PC-9 (cell line): ENCODE data around the gene MPND. TPM values are rescaled to one million over a fixed set of nuclear protein-coding genes. Genes with fewer than 3 reads are reported as not detected.

Source experiments
- BruUV-seq: library from RNA; stranded (reverse); fragments of 400-500 nt; replicated peaks from 2 replicates; lab custom pipeline; 2021; lab: Mats Ljungman, UMichigan
- CTCF ChIA-PET: fragments of 300-600 bp; sonication (Branson Sonifier 250); formaldehyde crosslinking; loops from one replicate; lab custom pipeline; 2022; ENCODE audit warnings: antibody characterized with exemption; lab: Charles Lee
- POLR2A ChIA-PET: fragments of 300-600 bp; sonication (Branson Sonifier 250); formaldehyde crosslinking; loops from one replicate; lab custom pipeline; 2022; ENCODE audit warnings: antibody characterized with exemption; ENCODE audit not compliant: unreplicated experiment; lab: Charles Lee
- DNase-seq, 2 experiments: peaks; one replicate each; pipeline versions ENCODE4 v3.0.0 to v3.0.0-alpha.2; 2015 to 2022; ENCODE audit warnings: mixed read lengths in 1 of 2
- H2AFZ ChIP-seq: fragments of 200-600 bp; sonication (generic); 2 replicates; pipeline ENCODE4 v1.8.1; 2017; ENCODE audit warnings: antibody characterized with exemption
- H3F3A ChIP-seq: fragments of 200-600 bp; sonication (generic); 2 replicates; pipeline ENCODE4 v1.8.1; 2017; ENCODE audit warnings: antibody characterized with exemption, mild to moderate bottlenecking, low read depth; ENCODE audit not compliant: insufficient read depth
- H3K27ac ChIP-seq: fragments of 200-600 bp; sonication (generic); 2 replicates; pipeline ENCODE4 v1.6.1; 2016; ENCODE audit warnings: mixed run types
- H3K27me3 ChIP-seq: fragments of 200-600 bp; sonication (generic); 2 replicates; pipeline ENCODE4 v1.6.1; 2016; ENCODE audit warnings: low read depth, mixed run types; ENCODE audit not compliant: insufficient read depth
- H3K36me3 ChIP-seq: fragments of 200-600 bp; sonication (generic); 2 replicates; pipeline ENCODE4 v1.6.1; 2016; ENCODE audit warnings: low read depth, mixed run types
- H3K4me1 ChIP-seq: fragments of 200-600 bp; sonication (generic); replicated peaks from 2 replicates; pipeline ENCODE4 v1.6.1; 2016; ENCODE audit warnings: mixed run types; ENCODE audit not compliant: insufficient read depth
- H3K4me2 ChIP-seq: fragments of 200-600 bp; sonication (generic); 2 replicates; pipeline ENCODE4 v1.6.1; 2017; ENCODE audit warnings: mixed run types
- H3K4me3 ChIP-seq: fragments of 200-600 bp; sonication (generic); 2 replicates; pipeline ENCODE4 v1.6.1; 2016; ENCODE audit warnings: mixed run types
- H3K79me2 ChIP-seq: fragments of 200-600 bp; sonication (generic); 2 replicates; pipeline ENCODE4 v1.6.1; 2017; ENCODE audit warnings: low read depth, mixed run types
- H3K9me2 ChIP-seq: fragments of 200-600 bp; sonication (generic); 2 replicates; pipeline ENCODE4 v1.8.1; 2017; ENCODE audit warnings: mild to moderate bottlenecking; ENCODE audit not compliant: insufficient read depth
- H3K9me3 ChIP-seq: fragments of 200-600 bp; sonication (generic); 2 replicates; pipeline ENCODE4 v1.8.1; 2016; ENCODE audit warnings: low read depth; ENCODE audit not compliant: insufficient read depth
- H4K20me1 ChIP-seq: fragments of 200-600 bp; sonication (generic); 2 replicates; pipeline ENCODE4 v1.8.1; 2017; ENCODE audit not compliant: insufficient read depth
- EZH2 ChIP-seq: fragments of 200-600 bp; sonication (generic); IDR thresholded peaks from 2 replicates; pipeline ENCODE4 v1.8.0; 2017; ENCODE audit warnings: antibody characterized with exemption, low read depth
- intact Hi-C: fragments of 100-400 bp; cut with micrococcal nuclease; formaldehyde crosslinking; loops from one replicate; pipeline ENCODE4 v1.10.0; 2022; ENCODE audit not compliant: unreplicated experiment
- total RNA-seq: library from RNA; stranded (reverse); gene quantifications from 2 replicates; pipeline ENCODE4 v1.2.3, GENCODE V29; 2021
- TF ChIP-seq, protein P1 (sequence below): fragments of 200-600 bp; sonication (generic); conservative IDR thresholded peaks from 2 replicates; pipeline ENCODE4 v1.6.1; 2017; ENCODE audit warnings: mixed run types, antibody characterized with exemption, mild to moderate bottlenecking, moderate library complexity

Gene MPND
- total RNA-seq, 1 experiment from 2014 or later, result 12.6 TPM

DNA sequence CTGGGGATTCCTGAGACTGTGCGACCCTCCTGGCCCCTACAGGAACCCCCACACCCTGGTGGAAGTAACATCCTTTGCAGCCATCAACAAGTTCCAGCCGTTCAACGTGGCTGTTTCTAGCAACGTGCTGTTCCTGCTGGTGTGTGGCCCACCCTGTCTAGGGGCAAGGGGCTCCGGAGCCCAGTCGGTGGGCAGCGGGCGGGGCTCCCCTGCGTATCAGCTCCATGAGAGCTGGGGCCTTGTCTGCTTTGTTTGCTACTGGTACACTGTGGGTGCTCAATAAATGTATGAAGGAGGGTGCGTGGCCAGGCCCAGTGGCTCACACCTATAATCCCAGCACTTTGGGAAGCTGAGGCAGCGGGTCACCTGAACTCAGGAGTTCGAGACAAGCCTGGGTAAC lies 10.9 kb downstream of the MPND start:
- H3K9me3 ChIP-seq, result no peaks in the 10 kb centered on the region
- BruUV-seq, result no TSS peak
- CTCF ChIA-PET, result no interaction called here
- H3K27me3 ChIP-seq, result no peaks in the 10 kb centered on the region
- H3K79me2 ChIP-seq, result no peaks in the 10 kb centered on the region
- POLR2A ChIA-PET, result no interaction called here
- no peaks in the 10 kb centered on the region for H4K20me1 ChIP-seq
- H3K4me2 ChIP-seq, result no peak overlapping the region
- no peak for DNase-seq
- H3K9me2 ChIP-seq, result no peaks in the 10 kb centered on the region
- TF ChIP-seq EZH2, result no peak
- TF ChIP-seq, protein P1, sequence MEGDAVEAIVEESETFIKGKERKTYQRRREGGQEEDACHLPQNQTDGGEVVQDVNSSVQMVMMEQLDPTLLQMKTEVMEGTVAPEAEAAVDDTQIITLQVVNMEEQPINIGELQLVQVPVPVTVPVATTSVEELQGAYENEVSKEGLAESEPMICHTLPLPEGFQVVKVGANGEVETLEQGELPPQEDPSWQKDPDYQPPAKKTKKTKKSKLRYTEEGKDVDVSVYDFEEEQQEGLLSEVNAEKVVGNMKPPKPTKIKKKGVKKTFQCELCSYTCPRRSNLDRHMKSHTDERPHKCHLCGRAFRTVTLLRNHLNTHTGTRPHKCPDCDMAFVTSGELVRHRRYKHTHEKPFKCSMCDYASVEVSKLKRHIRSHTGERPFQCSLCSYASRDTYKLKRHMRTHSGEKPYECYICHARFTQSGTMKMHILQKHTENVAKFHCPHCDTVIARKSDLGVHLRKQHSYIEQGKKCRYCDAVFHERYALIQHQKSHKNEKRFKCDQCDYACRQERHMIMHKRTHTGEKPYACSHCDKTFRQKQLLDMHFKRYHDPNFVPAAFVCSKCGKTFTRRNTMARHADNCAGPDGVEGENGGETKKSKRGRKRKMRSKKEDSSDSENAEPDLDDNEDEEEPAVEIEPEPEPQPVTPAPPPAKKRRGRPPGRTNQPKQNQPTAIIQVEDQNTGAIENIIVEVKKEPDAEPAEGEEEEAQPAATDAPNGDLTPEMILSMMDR, result no peak
- no peak overlapping the region for H3K27ac ChIP-seq
- H3K4me3 ChIP-seq, result no peak overlapping the region
- H2AFZ ChIP-seq, result no peak overlapping the region
- no peaks in the 10 kb centered on the region for H3K4me1 ChIP-seq
- intact Hi-C loops, result no loop called here
- H3F3A ChIP-seq, result peaks cover 3% of the 10 kb centered on the region; the same call in 1 of the 2 replicates
- no peaks in the 10 kb centered on the region for H3K36me3 ChIP-seq

DNA sequence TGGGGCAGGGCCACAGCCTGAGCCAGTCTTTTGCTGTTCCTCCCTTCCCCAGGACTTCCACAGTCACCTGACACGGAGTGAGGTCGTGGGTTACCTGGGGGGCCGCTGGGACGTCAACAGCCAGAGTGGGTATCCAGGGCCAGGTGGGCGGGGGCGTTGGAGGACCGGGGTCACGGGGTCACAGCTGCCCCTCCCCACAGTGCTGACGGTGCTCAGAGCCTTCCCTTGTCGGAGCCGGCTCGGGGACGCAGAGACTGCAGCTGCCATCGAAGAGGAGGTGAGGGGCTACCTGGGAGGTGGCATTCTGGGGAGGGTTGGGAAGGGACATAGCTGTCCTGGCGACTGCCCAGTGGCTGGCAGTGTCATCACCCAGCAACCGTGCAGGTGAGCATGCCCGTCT lies 11.5 kb downstream of the MPND start:
- intact Hi-C loops, result no loop called here
- TF ChIP-seq, protein P1, result no peak
- TF ChIP-seq EZH2, result no peak
- Histone ChIP-seq H3K9me2 (no peaks in the 10 kb centered on the region), H3K9me3 (no peaks in the 10 kb centered on the region), H3F3A (peaks cover 3% of the 10 kb centered on the region; the same call in 1 of the 2 replicates), H3K4me2 (no peak overlapping the region), H4K20me1 (no peaks in the 10 kb centered on the region), H3K4me1 (no peaks in the 10 kb centered on the region), H3K79me2 (no peaks in the 10 kb centered on the region), H2AFZ (no peak overlapping the region), H3K27me3 (no peaks in the 10 kb centered on the region), H3K36me3 (no peaks in the 10 kb centered on the region), H3K27ac (no peak overlapping the region), H3K4me3 (no peak overlapping the region)
- no TSS peak for BruUV-seq
- no peak for DNase-seq
- CTCF ChIA-PET, result no interaction called here
- POLR2A ChIA-PET, result no interaction called here

DNA sequence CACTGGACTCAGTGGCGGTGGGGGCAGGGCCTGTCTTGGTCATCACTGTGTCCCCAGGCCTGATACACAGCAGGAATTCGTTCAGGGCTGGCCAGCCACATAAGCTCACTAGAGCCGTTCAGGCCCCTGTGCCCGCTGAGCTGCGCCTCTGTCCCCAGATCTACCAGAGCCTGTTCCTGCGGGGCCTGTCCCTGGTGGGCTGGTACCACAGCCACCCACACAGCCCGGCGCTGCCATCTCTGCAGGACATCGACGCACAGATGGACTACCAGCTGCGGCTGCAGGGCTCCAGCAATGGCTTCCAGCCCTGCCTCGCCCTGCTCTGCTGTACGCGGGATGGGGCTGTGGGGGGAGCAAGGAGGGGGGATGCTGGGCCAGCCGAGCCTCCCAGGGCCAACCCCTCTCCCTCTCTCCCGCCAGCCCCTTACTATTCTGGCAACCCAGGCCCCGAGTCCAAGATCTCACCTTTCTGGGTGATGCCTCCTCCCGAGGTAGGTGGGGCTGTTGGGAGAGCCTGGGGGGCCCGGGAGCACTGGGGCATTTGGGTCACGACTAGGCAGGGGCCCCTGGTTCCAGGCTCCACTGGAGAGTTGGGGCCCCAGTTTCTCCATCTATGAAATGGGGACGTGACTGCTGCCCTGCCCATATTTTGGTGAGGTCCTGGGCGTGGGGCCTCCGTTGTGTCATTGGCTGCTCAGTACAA lies 13.9 kb downstream of the MPND start:
- Histone ChIP-seq H3K79me2 (no peaks in the 10 kb centered on the region), H3K36me3 (no peaks in the 10 kb centered on the region), H4K20me1 (no peaks in the 10 kb centered on the region), H3K4me3 (no peak overlapping the region), H3K27me3 (no peaks in the 10 kb centered on the region), H2AFZ (no peak overlapping the region), H3K9me2 (no peaks in the 10 kb centered on the region), H3K4me2 (no peak overlapping the region), H3K4me1 (no peaks in the 10 kb centered on the region), H3F3A (peaks cover 1% of the 10 kb centered on the region; the same call in 1 of the 2 replicates), H3K9me3 (no peaks in the 10 kb centered on the region), H3K27ac (no peak overlapping the region)
- no peak for TF ChIP-seq EZH2
- TF ChIP-seq, protein P1, result no peak
- intact Hi-C loops, result no loop called here
- BruUV-seq, result no TSS peak
- ChIA-PET CTCF (no interaction called here), POLR2A (no interaction called here)
- DNase-seq, result no peak
